Measurements from ENCODE around the gene BEST2. TPM values are rescaled to one million over a fixed set of nuclear protein-coding genes. Genes with fewer than 3 reads are reported as not detected.

BEST2 gene
- total RNA-seq, 1 donor from 2014 or later, result not detected

- no peaks in the 10 kb centered on the region for H3K9me3 Mint-ChIP-seq (ENCODE audit: unreplicated experiment)
- H3K4me3 Mint-ChIP-seq (ENCODE audit: unreplicated experiment), result no peak overlapping the region
- H3K36me3 Mint-ChIP-seq (ENCODE audit: low read depth, unreplicated experiment), result peaks cover 12% of the 10 kb centered on the region
- DNase-seq (ENCODE audit: low spot score), result no peak
- H3K27ac Mint-ChIP-seq (ENCODE audit: unreplicated experiment), result no peak overlapping the region
- TF ChIP-seq CTCF (IDR thresholded peaks at IDR 0.05; ENCODE audit: unreplicated experiment), result no peak
- peaks cover 10% of the 10 kb centered on the region for H3K27me3 Mint-ChIP-seq (ENCODE audit: unreplicated experiment)
- H3K4me1 Mint-ChIP-seq (ENCODE audit: unreplicated experiment), result peaks cover 8% of the 10 kb centered on the region
These were observed 740 bp upstream of the BEST2 start for GRCh38 chr19:12750851-12751250.

- H3K4me3 Mint-ChIP-seq (ENCODE audit: unreplicated experiment), result no peak overlapping the region
- peaks cover 12% of the 10 kb centered on the region for H3K36me3 Mint-ChIP-seq (ENCODE audit: low read depth, unreplicated experiment)
- H3K27ac Mint-ChIP-seq (ENCODE audit: unreplicated experiment), result no peak overlapping the region
- DNase-seq (ENCODE audit: low spot score), result no peak
- peaks cover 11% of the 10 kb centered on the region for H3K27me3 Mint-ChIP-seq (ENCODE audit: unreplicated experiment)
- TF ChIP-seq CTCF (IDR thresholded peaks at IDR 0.05; ENCODE audit: unreplicated experiment), result no peak
- peaks cover 8% of the 10 kb centered on the region for H3K4me1 Mint-ChIP-seq (ENCODE audit: unreplicated experiment)
- no peaks in the 10 kb centered on the region for H3K9me3 Mint-ChIP-seq (ENCODE audit: unreplicated experiment)
These were observed 628 bp downstream of the BEST2 start for GRCh38 chr19:12752056-12752781.

- H3K4me3 Mint-ChIP-seq (ENCODE audit: unreplicated experiment), result no peak overlapping the region
- DNase-seq (ENCODE audit: low spot score), result no peak
- H3K27ac Mint-ChIP-seq (ENCODE audit: unreplicated experiment), result no peak overlapping the region
- H3K27me3 Mint-ChIP-seq (ENCODE audit: unreplicated experiment), result peaks cover 9% of the 10 kb centered on the region
- no peaks in the 10 kb centered on the region for H3K36me3 Mint-ChIP-seq (ENCODE audit: low read depth, unreplicated experiment)
- H3K9me3 Mint-ChIP-seq (ENCODE audit: unreplicated experiment), result no peaks in the 10 kb centered on the region
- TF ChIP-seq CTCF (IDR thresholded peaks at IDR 0.05; ENCODE audit: unreplicated experiment), result no peak
- H3K4me1 Mint-ChIP-seq (ENCODE audit: unreplicated experiment), result peaks cover 10% of the 10 kb centered on the region
These were observed 3.0 kb downstream of the BEST2 start for GRCh38 chr19:12754465-12755196.

- peaks cover 2% of the 10 kb centered on the region for H3K27me3 Mint-ChIP-seq (ENCODE audit: unreplicated experiment)
- TF ChIP-seq CTCF (IDR thresholded peaks at IDR 0.05; ENCODE audit: unreplicated experiment), result no peak
- H3K9me3 Mint-ChIP-seq (ENCODE audit: unreplicated experiment), result no peaks in the 10 kb centered on the region
- H3K4me3 Mint-ChIP-seq (ENCODE audit: unreplicated experiment), result no peak overlapping the region
- H3K4me1 Mint-ChIP-seq (ENCODE audit: unreplicated experiment), result peaks cover 6% of the 10 kb centered on the region
- no peaks in the 10 kb centered on the region for H3K36me3 Mint-ChIP-seq (ENCODE audit: low read depth, unreplicated experiment)
- H3K27ac Mint-ChIP-seq (ENCODE audit: unreplicated experiment), result no peak overlapping the region
- DNase-seq (ENCODE audit: low spot score), result no peak
These were observed 4.7 kb downstream of the BEST2 start for GRCh38 chr19:12756150-12756883.

Measured in endothelial cell (in vitro differentiated cells).